IPS-NIHi11 (cell line): Measurements from ENCODE around the gene KCNQ5.

Experiments
- DNase-seq: peaks from one replicate; pipeline ENCODE4 v3.0.0; 2012; ENCODE audit warnings: mixed read lengths, low spot score

KCNQ5 gene

GRCh38 chr6:72639920-72640614, 18.2 kb downstream of the KCNQ5 start:
- no peak for DNase-seq

DNA sequence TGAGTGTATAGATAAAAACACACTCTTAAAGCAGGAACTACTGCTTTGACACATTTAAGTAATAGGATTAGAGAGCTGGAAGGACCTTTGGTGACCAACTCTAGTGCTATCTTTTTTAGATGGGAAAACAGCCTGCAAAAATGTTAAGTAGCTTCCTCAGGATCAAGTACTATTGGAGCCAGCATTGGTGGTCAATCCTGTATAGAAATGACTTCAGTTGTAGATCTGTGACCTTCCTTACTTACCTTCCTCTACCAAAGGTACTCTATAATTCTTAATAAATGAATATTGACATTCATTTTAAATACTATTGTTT, 18.7 kb downstream of the KCNQ5 start:
- no peak for DNase-seq

DNA sequence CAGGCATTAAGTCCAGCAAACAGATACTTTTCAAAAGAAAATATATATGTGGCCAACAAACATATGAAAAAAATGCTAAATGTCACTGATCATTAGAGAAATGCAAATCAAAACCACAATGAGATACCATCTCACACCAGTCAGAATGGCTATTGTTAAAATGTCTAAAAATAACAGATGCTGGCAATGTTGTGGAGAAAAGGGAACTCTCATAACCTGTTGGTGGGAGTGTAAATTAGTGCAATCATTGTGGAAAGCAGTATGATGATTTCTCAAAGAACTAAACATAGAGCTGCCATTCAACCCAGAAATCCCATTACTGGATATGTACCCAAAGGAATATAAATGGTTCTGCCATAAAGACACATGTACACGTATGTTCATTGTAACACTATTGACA, 20.6 kb downstream of the KCNQ5 start:
- no peak for DNase-seq

GRCh38 chr6:72643214-72643613, 21.4 kb downstream of the KCNQ5 start:
- no peak for DNase-seq

GRCh38 chr6:72646604-72647485, 25.0 kb downstream of the KCNQ5 start:
- no peak for DNase-seq

GRCh38 chr6:72647489-72647888, 25.6 kb downstream of the KCNQ5 start:
- no peak for DNase-seq

DNA sequence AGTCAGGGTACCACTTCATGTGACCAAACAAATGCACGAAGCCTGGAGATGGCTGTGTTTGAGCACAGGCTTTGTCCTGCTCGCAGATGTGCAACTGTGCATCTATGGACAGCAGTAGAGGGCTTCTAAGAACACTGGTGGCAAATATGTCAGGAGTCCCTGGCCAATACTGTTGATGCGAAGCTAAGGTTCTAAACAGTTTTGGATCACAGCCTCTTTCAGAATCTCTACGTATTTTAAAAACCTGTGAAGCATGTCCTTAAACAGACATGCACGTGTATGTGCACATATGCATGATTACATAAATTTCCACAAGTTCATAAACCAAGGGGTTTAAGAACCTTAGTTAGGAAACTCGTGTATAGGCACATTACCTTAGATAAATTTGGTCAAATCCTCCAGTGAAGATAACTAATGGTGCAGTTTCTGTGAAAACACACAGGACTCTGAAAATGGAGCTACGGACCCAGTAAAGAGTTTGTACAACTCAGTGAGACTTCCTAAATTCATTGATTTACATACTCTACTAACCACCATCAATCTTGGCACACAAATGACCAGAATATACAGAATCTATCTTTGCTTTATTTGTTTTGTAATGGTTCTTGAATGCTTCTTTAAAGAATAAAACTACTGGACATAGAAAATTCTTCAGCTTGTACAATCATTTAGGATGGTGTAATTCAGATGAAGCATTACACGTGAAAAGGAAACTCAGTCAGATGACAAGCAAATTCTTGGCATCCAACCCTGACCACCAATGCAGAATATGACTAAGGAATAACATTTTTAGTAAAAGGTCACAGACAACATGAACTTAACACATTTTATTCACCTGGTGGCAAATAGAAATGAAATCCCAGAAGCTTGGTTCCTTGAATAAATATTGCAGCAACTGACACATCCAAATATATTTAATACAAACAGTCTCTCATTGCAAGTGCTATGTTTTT, 27.4 kb downstream of the KCNQ5 start:
- no peak for DNase-seq

DNA sequence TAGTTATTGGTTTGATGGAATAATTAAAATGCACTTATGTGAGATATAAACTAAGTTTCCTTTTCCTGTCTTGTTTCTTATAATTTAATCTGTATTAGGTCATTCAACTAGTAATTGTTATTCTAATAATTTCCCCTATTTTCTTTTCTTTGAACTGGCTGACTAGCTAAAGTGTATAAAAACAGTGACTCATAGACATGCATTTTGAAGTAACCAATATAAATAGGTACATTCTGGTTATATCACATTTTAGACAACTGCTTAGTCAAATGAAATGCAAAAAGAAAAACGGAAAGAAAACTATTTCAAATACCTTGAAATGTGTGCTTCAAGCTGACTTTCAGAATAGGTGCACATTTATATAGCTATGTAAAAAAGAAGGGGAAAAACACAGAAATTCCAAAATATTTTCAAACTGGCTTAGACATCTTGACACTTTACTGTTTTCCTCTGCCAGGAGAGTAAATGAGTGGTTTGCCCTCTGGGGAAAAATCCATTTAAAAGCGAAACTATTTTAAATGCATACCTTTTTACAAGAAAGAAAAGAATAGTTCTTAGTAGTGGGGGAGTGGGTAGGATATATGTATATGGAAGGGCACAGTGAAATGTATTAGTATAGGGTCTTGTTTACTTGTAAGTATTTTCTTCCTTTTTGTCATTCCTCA, 28.3 kb downstream of the KCNQ5 start:
- no peak for DNase-seq

DNA sequence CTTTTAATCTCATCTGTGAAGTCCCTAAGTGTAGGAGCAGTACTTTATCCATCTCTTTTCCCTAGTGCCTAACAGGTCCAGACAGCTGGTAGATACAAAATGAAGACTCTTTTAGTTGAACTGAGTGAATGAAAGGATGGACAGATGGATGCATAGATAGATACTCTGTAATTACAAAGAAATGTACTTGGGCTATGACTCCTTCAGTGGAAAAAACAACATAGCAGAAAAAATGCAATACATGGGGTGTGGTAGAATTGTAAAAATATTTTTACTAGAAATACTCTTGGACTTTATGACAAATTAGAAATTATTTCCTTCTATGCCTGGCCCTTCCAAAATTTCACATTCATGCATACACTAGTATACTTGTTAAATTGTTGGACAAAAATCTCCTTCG, 29.3 kb downstream of the KCNQ5 start:
- DNase-seq = no peak

DNA sequence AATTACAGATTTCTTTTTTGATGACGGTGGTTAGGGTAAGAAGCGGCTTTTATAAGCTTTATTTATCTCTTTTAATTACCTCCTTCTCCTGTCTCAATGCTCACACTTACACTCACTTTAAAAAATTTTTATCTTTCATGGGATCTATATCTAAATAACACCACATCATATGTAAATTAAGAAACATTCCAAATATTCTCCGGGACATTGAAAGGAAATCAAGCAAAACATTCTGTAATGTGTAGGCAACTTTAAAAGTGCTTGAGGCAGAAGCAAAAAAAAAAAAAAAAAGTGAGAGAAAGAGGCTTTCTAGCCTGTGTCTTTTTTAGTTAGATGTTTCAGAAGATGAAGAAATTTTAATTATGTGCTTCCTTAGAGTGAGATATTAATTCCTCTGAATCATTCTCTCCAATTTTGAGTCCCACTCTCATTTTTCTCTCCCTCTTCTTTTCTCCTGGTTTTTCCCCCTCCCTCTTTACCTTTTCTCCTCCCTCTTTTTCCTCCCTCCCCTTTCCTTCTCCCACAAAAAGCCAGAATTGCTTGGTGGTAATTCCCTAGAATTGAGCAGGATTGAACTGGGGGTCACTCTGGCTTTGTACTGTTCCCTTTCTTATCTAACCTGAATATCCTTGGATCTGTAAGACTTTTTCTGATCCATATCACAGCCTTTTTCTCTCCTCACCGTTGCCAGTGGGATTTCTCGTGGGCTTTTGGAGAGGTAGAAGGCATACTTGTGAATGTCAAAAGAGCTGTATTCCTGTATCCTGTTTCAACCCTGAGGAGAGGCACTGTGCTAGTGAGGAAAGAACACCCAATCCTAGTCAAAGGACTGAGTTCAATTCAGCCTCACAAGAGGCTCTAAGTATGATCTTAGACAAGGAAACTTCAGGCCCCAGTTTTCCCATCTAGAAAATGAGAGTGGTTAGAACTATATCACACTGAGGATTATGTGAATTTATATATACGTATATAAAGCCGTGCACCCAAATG, 30.4 kb downstream of the KCNQ5 start:
- DNase-seq = no peak

DNA sequence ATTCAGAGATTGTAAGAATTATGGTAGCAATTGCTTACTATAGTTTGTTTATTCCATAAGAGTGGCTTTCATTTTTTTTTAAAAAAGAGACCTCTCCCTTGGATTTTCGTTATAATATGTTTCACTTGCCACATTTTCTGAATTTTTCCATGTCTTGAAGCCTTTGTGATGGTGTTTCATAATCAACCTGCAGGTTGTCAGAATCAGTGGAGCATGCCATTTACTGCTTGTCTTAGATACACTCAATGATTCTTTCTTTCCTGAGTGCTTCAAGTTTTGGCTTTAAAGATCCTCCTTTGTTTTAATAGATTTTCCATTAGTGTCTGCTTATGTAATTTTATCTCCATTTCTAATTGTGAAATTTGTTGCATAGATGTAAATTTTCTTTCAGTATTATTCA, 31.2 kb downstream of the KCNQ5 start:
- DNase-seq = no peak

DNA sequence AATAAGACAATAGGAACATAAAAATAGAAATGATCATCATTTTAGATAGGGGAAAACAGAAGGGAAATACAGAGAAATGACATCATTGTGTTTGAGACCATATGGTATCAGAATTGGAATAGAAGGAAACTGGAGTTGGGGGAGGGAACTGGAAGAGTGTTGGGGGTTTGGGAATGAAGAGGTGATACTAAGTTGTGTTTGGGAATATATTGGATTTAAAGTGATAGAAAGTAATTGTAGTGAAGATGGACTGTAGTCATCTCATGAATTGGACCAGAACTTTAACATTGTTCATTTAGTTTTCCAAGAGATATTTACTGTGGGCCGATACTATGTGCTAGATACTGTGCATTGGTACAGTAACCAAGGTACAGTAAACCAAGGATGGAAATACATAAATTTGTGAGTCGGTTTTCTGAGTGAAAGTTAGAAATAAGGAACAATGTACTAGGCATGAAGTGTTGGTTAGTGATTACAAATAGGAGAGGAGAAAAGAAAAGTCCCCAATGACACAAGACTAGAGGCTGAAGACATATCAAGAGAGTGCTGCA, 32.3 kb downstream of the KCNQ5 start:
- DNase-seq = no peak

DNA sequence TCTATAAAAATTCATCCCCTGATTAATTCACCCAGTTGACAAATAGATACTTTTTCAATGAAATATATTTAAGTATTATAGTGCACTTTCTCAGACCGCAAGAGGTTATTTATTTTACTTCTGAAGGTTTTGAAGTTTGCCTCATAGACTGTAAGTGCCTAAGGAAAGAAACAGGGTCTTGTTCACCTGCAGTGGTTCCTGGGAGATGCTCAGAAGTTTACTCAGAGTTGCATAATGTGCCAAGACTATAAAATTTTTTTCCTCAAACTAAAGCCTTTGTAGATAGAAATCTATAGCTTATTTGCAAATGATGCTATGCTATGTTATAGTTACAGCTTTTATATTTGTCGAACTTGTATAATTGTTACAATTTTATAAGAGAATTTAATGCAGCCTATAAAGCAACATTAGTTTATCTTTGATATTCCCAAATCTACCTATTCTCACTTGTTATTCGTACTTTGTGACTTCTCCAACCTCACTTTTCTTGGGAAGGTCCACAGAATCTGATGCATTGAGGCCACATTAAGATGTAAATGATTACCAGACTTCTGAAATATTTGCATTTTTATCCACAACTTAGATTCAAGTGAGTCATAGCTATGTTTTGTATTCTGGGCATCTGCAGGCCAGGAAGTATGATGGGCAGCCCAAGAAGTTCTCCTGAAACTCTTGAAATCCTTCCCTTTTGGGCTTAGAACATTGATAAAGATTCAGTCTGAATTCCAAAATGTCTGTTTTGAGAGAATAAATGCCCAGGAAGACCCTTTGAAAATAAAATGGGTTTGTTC, 35.7 kb downstream of the KCNQ5 start:
- DNase-seq = no peak

GRCh38 chr6:72659754-72660153, 37.9 kb downstream of the KCNQ5 start:
- DNase-seq = no peak

DNA sequence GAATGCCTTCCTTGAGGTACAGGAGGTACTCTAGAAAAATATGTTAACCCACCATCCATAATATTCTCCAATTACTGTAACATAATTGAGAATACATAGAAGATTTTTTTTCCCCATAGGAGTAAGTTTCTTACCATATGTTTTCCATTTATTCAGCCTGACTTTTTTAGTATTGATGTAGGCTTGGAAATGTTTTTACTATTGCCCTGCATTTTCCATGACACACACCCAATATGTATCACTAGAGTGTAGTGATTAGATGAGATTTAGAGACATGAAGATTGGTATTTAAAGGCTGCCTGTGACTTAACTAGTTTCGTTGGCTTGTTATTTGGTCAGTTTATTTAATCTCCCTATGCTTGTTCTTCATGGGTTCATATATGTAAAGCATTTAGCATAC, 39.5 kb downstream of the KCNQ5 start:
- DNase-seq = no peak

DNA sequence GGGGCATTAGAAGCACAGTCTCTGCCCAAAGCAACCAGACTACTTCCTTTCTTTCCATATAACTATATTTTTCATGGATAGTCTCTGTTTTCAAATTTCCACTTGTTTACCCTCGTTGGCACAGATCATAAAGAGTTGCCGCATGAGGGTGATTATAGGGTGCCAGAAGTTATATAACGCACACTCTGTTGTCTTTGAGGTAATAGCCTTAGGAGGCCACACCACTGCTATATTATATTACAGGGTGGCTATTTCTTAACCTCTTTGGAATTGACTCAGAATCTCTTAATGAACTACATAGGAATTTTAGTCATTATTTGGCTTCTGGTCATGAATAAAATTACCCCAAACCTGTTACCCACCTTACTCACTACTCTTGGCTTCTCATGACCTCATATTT, 43.7 kb downstream of the KCNQ5 start:
- DNase-seq = no peak

DNA sequence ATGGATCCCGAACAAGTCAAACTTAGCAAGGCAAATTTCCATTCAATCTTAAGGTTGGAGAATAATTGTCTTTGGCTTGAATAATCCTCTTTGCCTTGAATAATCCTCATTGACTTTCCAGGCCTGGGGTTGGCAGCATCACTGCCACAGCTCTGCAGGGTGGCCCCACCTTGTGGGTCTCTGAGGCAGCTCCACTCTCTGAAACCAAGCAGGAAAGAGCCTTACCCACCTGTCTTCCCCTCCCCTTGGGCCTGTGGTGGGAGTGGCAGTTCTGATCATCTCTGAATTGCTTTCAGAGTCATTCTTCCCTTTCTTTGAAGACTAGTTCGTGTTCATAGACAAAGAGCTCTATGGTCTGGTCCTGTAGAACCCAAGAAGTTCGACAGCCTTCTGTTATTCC, 47.5 kb downstream of the KCNQ5 start:
- no peak for DNase-seq

- no peak for DNase-seq
Measured at GRCh38 chr6:72672906-72673305, 51.0 kb downstream of the KCNQ5 start.

DNA sequence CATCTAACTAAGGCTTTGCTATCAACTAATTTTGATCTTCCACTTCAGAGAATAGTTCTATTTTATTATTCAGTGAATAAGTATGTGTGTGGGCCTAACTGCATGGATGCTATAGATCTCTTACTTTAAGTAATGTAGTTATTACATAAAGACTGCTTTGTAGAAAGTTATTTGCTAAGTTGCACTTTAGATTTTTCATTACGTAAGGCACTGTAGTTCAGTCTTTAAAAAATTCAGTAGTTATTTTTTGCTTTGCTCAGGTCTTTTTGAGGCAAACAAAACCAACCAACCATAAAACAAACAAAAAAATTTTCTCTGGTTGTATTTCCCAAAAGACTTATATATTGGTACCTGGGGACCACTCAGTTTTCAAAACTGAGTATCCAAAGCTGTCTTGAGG, 53.0 kb downstream of the KCNQ5 start:
- no peak for DNase-seq

DNA sequence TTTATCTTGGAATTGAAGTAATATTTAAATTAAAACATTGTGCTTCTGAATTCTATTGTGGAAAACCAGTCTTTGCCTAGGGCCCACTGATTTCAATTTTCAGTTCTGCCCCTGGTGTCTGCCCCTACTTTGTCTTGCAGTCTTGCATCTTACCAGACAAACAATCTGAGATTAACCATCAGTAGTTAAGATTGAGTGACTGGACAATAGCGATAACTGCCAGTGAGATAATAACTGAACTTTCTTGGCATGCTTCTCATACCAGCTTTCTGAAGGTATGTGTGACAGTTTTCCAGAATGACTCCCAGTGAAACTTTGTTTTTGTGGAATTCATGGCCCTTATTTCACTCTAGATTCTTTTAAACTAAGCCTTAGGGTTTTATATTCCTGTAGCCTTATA, 53.5 kb downstream of the KCNQ5 start:
- DNase-seq = no peak
